ENCODE results near the gene C17orf114.
A peak's percentile ranks its signal among the peaks of the same experiment; 100 is the strongest.

C17orf114 gene

GRCh38 chr17:4811471-4811870, 9.3 kb upstream of the C17orf114 start:
- H3K36me3 ChIP-seq (ENCODE audit: control insufficient read depth in 4 of 4, insufficient read depth in 3 of 4, low read depth in 1 of 4, low read length in 3 of 4): peaks cover 0 to 17% (median 3%) of the 10 kb centered on the region in 4 donors
- H3K9me3 ChIP-seq (ENCODE audit: control insufficient read depth in 4 of 4, low read length in 3 of 4): no peaks in the 10 kb centered on the region
- WGBS: 94% methylated on average over 12 of the region's 12 CpGs
- no peak overlapping the region for H3K4me3 ChIP-seq (ENCODE audit: low read depth in 1 of 3, low read length in 3 of 3)
- no peak overlapping the region for H3K9ac ChIP-seq (ENCODE audit: low read depth in 1 of 2, low read length in 2 of 2)
- no peak for DNase-seq (ENCODE audit: low spot score)
- H3K4me1 ChIP-seq (ENCODE audit: control insufficient read depth in 4 of 4, insufficient read depth in 4 of 4, low read length in 3 of 4): peaks cover 6 to 18% (median 14%) of the 10 kb centered on the region in 4 donors
- no peak overlapping the region for H3K27ac ChIP-seq (ENCODE audit: low read depth in 1 of 2, low read length in 2 of 2)
- H3K27me3 ChIP-seq (ENCODE audit: control insufficient read depth in 4 of 4, insufficient read depth in 4 of 4, low read length in 3 of 4): no peaks in the 10 kb centered on the region
- no peak for TF ChIP-seq FOXA1 (IDR thresholded peaks at IDR 0.05)
- no peak for TF ChIP-seq ZBTB33 (IDR thresholded peaks at IDR 0.05)
- TF ChIP-seq YY1 (IDR thresholded peaks at IDR 0.05): no peak
- TF ChIP-seq REST (IDR thresholded peaks at IDR 0.05): no peak
- TF ChIP-seq JUND (IDR thresholded peaks at IDR 0.05): no peak
- TF ChIP-seq CTCF (IDR thresholded peaks at IDR 0.05; ENCODE audit: low read depth, low read length, missing input control): no peak
- TF ChIP-seq TAF1 (conservative IDR thresholded peaks at IDR 0.05): no peak
- TF ChIP-seq GABPA (IDR thresholded peaks at IDR 0.05 in 1 of 2, conservative IDR thresholded peaks at IDR 0.05 in 1 of 2): no peak
- no peak for TF ChIP-seq RAD21 (IDR thresholded peaks at IDR 0.05)
- TF ChIP-seq EGR1 (IDR thresholded peaks at IDR 0.05; ENCODE audit: low read depth in 2 of 2): no peak
- no peak for TF ChIP-seq RXRA (IDR thresholded peaks at IDR 0.05)

- Histone ChIP-seq H3K36me3 (ENCODE audit: control insufficient read depth in 4 of 4, insufficient read depth in 3 of 4, low read depth in 1 of 4, low read length in 3 of 4) (peaks cover 0 to 13% (median 1%) of the 10 kb centered on the region in 4 donors), H3K27me3 (ENCODE audit: control insufficient read depth in 4 of 4, insufficient read depth in 4 of 4, low read length in 3 of 4) (no peaks in the 10 kb centered on the region), H3K4me1 (ENCODE audit: control insufficient read depth in 4 of 4, insufficient read depth in 4 of 4, low read length in 3 of 4) (peaks cover 10 to 24% (median 17%) of the 10 kb centered on the region in 4 donors), H3K27ac (ENCODE audit: low read depth in 1 of 2, low read length in 2 of 2) (no peak overlapping the region), H3K9me3 (ENCODE audit: control insufficient read depth in 4 of 4, low read length in 3 of 4) (no peaks in the 10 kb centered on the region), H3K9ac (ENCODE audit: low read depth in 1 of 2, low read length in 2 of 2) (no peak overlapping the region), H3K4me3 (ENCODE audit: low read depth in 1 of 3, low read length in 3 of 3) (no peak overlapping the region)
- TF ChIP-seq HNF4G (IDR thresholded peaks at IDR 0.05) (no peak), HNF4A (conservative IDR thresholded peaks at IDR 0.05) (peak in 1 of 2 donors; percentile 64), GABPA (IDR thresholded peaks at IDR 0.05 in 1 of 2, conservative IDR thresholded peaks at IDR 0.05 in 1 of 2) (no peak), RXRA (IDR thresholded peaks at IDR 0.05) (peak in 1 of 2 donors; percentile 81), NR2F2 (IDR thresholded peaks at IDR 0.05) (peak; percentile 99)
- 56% methylated on average over 13 of the region's 13 CpGs for WGBS
- no peak for DNase-seq (ENCODE audit: low spot score)
These were observed 8.7 kb upstream of the C17orf114 start for GRCh38 chr17:4810696-4811290.
